OCI-LY7 (cell line): ENCODE data around the gene MRPS2.
"Not testable (repeated sequence)": the region's sequence is repeated elsewhere in the genome, so short reads cannot be mapped to it uniquely, and the experiment has no call there.

Source experiments
- EZH2phosphoT487 ChIP-seq: fragments of 200-600 bp; sonication (generic); IDR thresholded peaks from 2 replicates; pipeline ENCODE4 v1.6.1; 2018; ENCODE audit warnings: low read depth, borderline replicate concordance, mild to moderate bottlenecking, mixed run types, antibody characterized with exemption, low read length, moderate library complexity, mixed read lengths
- TF ChIP-seq, protein P1 (sequence below): fragments of 200-600 bp; sonication (generic); conservative IDR thresholded peaks from 2 replicates; pipeline ENCODE4 v1.5.1; 2014; ENCODE audit warnings: mild to moderate bottlenecking, antibody characterized with exemption, low read length, moderate library complexity, mixed read lengths

- TF ChIP-seq, protein P1, sequence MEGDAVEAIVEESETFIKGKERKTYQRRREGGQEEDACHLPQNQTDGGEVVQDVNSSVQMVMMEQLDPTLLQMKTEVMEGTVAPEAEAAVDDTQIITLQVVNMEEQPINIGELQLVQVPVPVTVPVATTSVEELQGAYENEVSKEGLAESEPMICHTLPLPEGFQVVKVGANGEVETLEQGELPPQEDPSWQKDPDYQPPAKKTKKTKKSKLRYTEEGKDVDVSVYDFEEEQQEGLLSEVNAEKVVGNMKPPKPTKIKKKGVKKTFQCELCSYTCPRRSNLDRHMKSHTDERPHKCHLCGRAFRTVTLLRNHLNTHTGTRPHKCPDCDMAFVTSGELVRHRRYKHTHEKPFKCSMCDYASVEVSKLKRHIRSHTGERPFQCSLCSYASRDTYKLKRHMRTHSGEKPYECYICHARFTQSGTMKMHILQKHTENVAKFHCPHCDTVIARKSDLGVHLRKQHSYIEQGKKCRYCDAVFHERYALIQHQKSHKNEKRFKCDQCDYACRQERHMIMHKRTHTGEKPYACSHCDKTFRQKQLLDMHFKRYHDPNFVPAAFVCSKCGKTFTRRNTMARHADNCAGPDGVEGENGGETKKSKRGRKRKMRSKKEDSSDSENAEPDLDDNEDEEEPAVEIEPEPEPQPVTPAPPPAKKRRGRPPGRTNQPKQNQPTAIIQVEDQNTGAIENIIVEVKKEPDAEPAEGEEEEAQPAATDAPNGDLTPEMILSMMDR: not testable (repeated sequence)
- not testable (repeated sequence) for TF ChIP-seq EZH2phosphoT487
Observed at GRCh38 chr9:135549478-135550343, 49.2 kb downstream of the MRPS2 start.
